HG03097 (cell line): ENCODE data around the gene ARHGEF1.

ENCODE experiments used
- ATAC-seq: cut with Tn5 transposase; IDR thresholded peaks from one replicate; pipeline ENCODE4 v1.9.1; 2021; ENCODE audit not compliant: unreplicated experiment, low FRiP score

Gene ARHGEF1

DNA sequence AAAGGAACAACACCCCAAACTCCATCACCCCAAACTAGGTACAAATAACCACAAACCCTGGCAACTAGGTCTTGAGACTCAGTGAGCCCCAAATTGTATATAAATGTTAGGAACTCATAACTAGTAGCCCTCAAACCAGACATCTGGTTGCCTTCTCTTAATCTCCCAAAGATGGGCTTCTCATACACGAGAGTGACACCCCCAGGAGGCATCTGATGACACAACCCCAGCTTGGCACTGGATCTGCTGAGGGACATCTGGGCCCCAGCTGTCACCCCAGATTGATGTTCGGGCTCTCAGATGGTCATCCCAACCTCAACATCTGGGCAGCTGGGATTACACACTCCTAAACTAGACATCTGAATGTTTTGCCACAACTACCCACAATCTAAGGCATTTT lies 61.4 kb downstream of the ARHGEF1 start:
- ATAC-seq, result no peak

DNA sequence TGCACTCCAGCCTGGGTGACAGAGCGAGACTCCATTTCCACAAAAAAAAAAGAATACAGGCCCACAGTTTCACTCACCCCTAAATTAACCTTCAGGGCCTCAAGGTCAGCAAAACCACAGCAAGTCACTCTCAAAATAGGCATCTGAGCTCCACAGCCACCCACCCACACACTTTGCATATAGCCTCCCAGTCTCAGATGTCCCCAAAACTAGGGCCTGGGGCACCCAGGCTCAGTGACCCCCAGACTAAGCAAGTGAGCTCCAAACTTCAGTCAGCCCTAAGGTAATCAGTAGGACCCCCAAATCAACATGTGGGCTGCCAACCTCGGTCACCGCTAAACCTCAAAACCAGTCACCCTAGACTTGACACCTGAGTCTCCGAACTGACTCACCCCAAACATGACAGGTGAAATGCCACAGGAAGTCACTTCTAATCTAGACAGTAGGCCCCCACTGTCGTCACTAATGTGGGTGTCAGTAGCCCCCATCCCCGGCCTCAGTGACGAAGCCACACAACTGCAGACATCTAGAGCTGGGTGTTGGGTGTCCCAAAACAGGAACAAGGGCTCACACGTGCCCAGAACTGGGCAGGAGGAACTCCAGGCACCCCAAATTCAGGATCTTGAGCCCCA lies 62.3 kb downstream of the ARHGEF1 start:
- peak; percentile 85 for ATAC-seq

- no peak for ATAC-seq
Observed at GRCh38 chr19:41947091-41947490, 64.1 kb downstream of the ARHGEF1 start.

DNA sequence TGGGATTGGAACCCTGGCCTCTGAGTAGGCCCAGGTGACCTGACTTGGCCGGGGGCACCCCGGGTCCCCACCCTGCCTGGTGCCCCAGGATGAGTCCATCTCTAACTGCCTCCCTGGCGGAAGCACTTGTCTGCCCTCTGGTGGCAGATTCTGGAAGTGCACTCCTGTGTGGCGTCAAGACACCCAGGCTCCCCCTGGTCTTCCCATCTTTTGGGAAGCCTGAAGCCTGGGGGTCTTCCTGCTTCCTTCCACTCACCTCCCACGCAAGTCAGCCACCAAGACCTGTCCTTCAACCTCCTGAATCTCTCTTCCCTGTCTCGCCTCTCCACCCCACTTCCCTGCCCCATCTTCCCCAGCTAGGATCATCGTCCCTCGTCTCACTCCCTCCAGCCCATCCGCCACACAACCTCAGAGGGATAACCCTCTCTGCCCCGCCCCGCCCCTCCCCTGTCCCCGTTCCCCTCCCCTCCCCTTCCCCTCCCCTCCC lies 68.7 kb downstream of the ARHGEF1 start:
- ATAC-seq, result peak; percentile 58

- ATAC-seq, result no peak
Observed at GRCh38 chr19:41955521-41955920, 72.5 kb downstream of the ARHGEF1 start.

DNA sequence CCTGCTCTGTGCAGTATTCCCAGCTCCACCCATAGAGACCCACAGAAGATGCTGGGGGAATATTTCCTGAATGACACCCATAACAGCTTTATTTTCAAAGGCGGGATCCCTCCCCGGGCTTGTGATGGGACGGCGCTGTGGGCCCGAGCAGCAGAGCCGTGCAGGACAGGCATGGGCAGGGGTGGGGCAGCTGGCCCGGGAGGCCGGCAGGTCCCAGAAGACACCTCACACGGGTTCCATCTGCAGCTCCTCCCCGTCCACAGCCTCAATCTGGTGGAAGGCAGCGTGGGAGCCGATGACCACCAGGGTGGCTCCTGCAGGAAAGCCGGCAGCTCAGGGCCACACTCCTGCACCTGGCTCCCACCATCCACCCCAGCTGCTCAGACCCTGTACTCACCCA lies 73.6 kb downstream of the ARHGEF1 start:
- ATAC-seq, result no peak
